Measurements from ENCODE around the gene SHISA5.

SHISA5 gene

DNA sequence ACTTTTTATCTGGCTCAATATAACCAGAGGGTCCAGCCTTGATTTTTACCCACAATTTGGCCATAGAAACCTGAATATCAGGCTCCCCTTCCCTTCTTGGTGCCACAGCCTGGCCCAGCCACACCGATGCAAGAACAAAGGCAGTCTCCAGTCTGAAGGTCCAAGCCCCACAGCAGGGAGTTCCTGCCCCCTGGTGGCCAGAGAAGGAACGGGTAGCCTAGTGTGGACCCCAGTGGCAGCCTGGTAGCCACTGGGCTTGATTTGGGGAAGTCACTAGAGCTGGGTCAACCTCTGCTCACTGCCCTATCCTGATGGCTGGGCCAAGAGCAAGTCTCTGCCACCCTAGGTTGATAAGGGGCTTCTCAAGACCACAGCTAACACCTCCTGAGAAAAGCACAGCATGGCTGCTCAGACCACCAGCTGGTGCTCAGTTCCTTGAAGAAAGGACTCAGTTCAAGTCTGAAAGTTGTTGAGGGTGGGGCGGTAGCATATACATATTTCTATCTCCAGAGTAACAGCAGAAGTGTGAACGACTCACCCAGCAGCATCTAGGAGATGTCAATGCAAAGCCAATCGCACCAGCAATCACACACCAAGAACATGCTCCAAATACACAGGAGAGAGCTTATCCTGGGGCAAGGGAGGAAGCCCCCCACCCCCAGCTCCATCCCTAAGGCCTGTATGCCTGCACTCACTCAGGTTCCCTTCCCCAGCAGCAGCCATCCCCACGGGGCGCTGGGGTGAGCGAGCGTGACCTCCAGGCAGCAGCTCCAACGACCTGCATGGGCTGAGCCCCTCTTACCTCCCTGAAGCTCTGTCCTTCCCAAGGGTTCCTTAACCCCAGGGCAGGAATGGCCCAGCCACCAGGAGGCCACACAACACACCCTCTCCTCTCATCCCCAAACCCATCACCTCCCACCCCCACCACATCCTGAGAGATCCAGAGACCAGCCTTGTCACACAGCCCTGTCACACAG lies 45.0 kb upstream of the SHISA5 start:
- TF ChIP-seq, protein P1, sequence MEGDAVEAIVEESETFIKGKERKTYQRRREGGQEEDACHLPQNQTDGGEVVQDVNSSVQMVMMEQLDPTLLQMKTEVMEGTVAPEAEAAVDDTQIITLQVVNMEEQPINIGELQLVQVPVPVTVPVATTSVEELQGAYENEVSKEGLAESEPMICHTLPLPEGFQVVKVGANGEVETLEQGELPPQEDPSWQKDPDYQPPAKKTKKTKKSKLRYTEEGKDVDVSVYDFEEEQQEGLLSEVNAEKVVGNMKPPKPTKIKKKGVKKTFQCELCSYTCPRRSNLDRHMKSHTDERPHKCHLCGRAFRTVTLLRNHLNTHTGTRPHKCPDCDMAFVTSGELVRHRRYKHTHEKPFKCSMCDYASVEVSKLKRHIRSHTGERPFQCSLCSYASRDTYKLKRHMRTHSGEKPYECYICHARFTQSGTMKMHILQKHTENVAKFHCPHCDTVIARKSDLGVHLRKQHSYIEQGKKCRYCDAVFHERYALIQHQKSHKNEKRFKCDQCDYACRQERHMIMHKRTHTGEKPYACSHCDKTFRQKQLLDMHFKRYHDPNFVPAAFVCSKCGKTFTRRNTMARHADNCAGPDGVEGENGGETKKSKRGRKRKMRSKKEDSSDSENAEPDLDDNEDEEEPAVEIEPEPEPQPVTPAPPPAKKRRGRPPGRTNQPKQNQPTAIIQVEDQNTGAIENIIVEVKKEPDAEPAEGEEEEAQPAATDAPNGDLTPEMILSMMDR (IDR thresholded peaks at IDR 0.05; ENCODE audit: poor library complexity, severe bottlenecking), result peak; percentile 84
- ATAC-seq (ENCODE audit: low read depth) (peak; percentile 77), DNase-seq (ENCODE audit: low spot score) (peak; percentile 62)
- H3K27me3 ChIP-seq (ENCODE audit: insufficient read depth, poor library complexity, severe bottlenecking), result no peaks in the 10 kb centered on the region
- no peaks in the 10 kb centered on the region for H3K4me1 ChIP-seq (ENCODE audit: insufficient read depth, poor library complexity, severe bottlenecking)
- H3K36me3 ChIP-seq (ENCODE audit: low read depth), result peaks cover 72% of the 10 kb centered on the region
- no peak overlapping the region for H3K4me3 ChIP-seq (ENCODE audit: severe bottlenecking)
- no peak overlapping the region for H3K27ac ChIP-seq (ENCODE audit: poor library complexity, severe bottlenecking)
- H3K9me3 ChIP-seq (ENCODE audit: severe bottlenecking), result no peaks in the 10 kb centered on the region

DNA sequence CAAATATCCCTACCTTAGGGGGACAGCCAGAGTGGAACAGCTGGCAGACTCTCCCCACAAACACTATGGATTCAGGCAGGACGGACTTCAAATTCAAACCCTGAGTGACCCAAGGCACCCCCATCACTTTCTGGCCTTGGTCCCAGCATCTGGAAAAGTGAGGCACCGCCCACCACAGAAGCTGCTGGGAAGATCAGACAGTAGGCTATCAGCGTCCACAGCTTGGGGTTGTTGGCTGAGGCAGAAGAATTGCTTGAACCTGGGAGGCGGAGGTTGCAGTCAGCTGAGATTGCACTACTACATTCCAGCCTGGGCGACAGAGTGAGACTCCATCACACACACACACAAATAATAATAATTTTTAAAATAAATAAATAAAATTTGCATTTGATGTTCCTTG lies 44.2 kb upstream of the SHISA5 start:
- ATAC-seq (ENCODE audit: low read depth) (no peak), DNase-seq (ENCODE audit: low spot score) (no peak)
- H3K27me3 ChIP-seq (ENCODE audit: insufficient read depth, poor library complexity, severe bottlenecking), result no peaks in the 10 kb centered on the region
- H3K36me3 ChIP-seq (ENCODE audit: low read depth), result peaks cover 69% of the 10 kb centered on the region
- H3K4me3 ChIP-seq (ENCODE audit: severe bottlenecking), result no peak overlapping the region
- TF ChIP-seq, protein P1 (IDR thresholded peaks at IDR 0.05; ENCODE audit: poor library complexity, severe bottlenecking), result no peak
- H3K9me3 ChIP-seq (ENCODE audit: severe bottlenecking), result no peaks in the 10 kb centered on the region
- H3K27ac ChIP-seq (ENCODE audit: poor library complexity, severe bottlenecking), result no peak overlapping the region
- H3K4me1 ChIP-seq (ENCODE audit: insufficient read depth, poor library complexity, severe bottlenecking), result no peaks in the 10 kb centered on the region

DNA sequence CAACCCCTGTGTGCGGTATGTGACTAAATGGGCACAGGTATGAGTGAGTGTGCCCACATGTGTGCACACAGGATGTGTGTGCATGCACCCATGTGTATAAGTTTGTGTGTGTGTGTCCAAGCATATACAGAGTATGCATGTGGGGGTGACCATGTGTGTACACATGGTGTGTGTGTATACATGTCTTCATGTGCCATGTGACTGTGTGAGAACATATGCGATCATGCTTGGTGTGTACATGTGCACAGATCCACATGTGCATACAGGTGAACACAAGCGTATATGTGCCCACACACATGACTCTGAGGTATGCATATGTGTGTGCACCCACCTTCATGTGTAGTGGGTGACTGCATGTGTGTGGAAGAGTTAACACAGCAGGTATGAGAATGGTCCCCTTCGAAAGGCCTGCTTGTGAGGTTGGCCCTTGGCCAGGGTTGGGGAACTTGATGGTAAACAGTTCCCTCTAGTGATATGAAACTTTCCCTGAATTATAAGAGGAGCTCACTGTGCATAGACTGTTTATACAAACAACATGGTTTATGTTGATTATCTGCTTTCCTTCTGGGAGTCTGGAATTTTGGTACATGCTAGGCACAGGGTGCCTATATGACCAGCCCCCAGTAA lies 42.3 kb upstream of the SHISA5 start:
- Histone ChIP-seq H3K4me3 (ENCODE audit: severe bottlenecking) (no peak overlapping the region), H3K27me3 (ENCODE audit: insufficient read depth, poor library complexity, severe bottlenecking) (no peaks in the 10 kb centered on the region), H3K27ac (ENCODE audit: poor library complexity, severe bottlenecking) (no peak overlapping the region), H3K36me3 (ENCODE audit: low read depth) (peaks cover 63% of the 10 kb centered on the region), H3K4me1 (ENCODE audit: insufficient read depth, poor library complexity, severe bottlenecking) (no peaks in the 10 kb centered on the region), H3K9me3 (ENCODE audit: severe bottlenecking) (no peaks in the 10 kb centered on the region)
- TF ChIP-seq, protein P1 (IDR thresholded peaks at IDR 0.05; ENCODE audit: poor library complexity, severe bottlenecking), result no peak
- peak; percentile 19 for DNase-seq (ENCODE audit: low spot score)
- ATAC-seq (ENCODE audit: low read depth), result no peak

DNA sequence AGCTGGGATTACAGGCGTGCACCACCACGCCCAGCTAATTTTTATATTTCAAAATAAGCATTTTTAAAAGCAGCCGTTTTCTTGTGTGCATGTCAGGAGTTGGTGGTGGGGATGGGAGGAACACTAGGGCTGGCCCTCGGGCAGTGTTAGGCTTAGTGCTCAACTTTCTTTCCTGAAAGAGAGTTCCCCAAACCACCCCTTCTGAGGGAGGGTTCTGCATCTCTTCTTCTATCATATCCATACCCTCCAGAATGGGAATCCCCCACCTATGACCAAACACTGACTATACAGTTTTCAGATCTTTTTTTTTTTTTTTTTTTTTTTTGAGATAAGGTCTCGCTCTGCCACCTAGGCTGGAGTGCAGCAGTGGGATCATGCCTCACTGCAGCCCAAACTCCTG lies 40.2 kb upstream of the SHISA5 start:
- Histone ChIP-seq H3K27ac (ENCODE audit: poor library complexity, severe bottlenecking) (no peak overlapping the region), H3K36me3 (ENCODE audit: low read depth) (peaks cover 67% of the 10 kb centered on the region), H3K4me3 (ENCODE audit: severe bottlenecking) (no peak overlapping the region), H3K4me1 (ENCODE audit: insufficient read depth, poor library complexity, severe bottlenecking) (no peaks in the 10 kb centered on the region), H3K27me3 (ENCODE audit: insufficient read depth, poor library complexity, severe bottlenecking) (no peaks in the 10 kb centered on the region), H3K9me3 (ENCODE audit: severe bottlenecking) (no peaks in the 10 kb centered on the region)
- TF ChIP-seq, protein P1 (IDR thresholded peaks at IDR 0.05; ENCODE audit: poor library complexity, severe bottlenecking), result no peak
- ATAC-seq (ENCODE audit: low read depth) (no peak), DNase-seq (ENCODE audit: low spot score) (peak; percentile 13)

Data from RWPE2 (cell line).